PC-9 (cell line): ENCODE measurements around the gene TXLNB. TPM values are rescaled to one million over a fixed set of nuclear protein-coding genes. Genes with fewer than 3 reads are reported as not detected.

Experiments used
- BruUV-seq: library from RNA; stranded (reverse); fragments of 400-500 nt; replicated peaks from 2 replicates; lab custom pipeline; 2021; lab: Mats Ljungman, UMichigan
- CTCF ChIA-PET: fragments of 300-600 bp; sonication (Branson Sonifier 250); formaldehyde crosslinking; loops from one replicate; lab custom pipeline; 2022; ENCODE audit warnings: antibody characterized with exemption; lab: Charles Lee
- POLR2A ChIA-PET: fragments of 300-600 bp; sonication (Branson Sonifier 250); formaldehyde crosslinking; loops from one replicate; lab custom pipeline; 2022; ENCODE audit warnings: antibody characterized with exemption; ENCODE audit not compliant: unreplicated experiment; lab: Charles Lee
- DNase-seq, 2 experiments: peaks; one replicate each; pipeline versions ENCODE4 v3.0.0 to v3.0.0-alpha.2; 2015 to 2022; ENCODE audit warnings: mixed read lengths in 1 of 2
- H2AFZ ChIP-seq: fragments of 200-600 bp; sonication (generic); 2 replicates; pipeline ENCODE4 v1.8.1; 2017; ENCODE audit warnings: antibody characterized with exemption
- H3F3A ChIP-seq: fragments of 200-600 bp; sonication (generic); 2 replicates; pipeline ENCODE4 v1.8.1; 2017; ENCODE audit warnings: antibody characterized with exemption, mild to moderate bottlenecking, low read depth; ENCODE audit not compliant: insufficient read depth
- H3K27ac ChIP-seq: fragments of 200-600 bp; sonication (generic); 2 replicates; pipeline ENCODE4 v1.6.1; 2016; ENCODE audit warnings: mixed run types
- H3K27me3 ChIP-seq: fragments of 200-600 bp; sonication (generic); 2 replicates; pipeline ENCODE4 v1.6.1; 2016; ENCODE audit warnings: low read depth, mixed run types; ENCODE audit not compliant: insufficient read depth
- H3K36me3 ChIP-seq: fragments of 200-600 bp; sonication (generic); 2 replicates; pipeline ENCODE4 v1.6.1; 2016; ENCODE audit warnings: low read depth, mixed run types
- H3K4me1 ChIP-seq: fragments of 200-600 bp; sonication (generic); replicated peaks from 2 replicates; pipeline ENCODE4 v1.6.1; 2016; ENCODE audit warnings: mixed run types; ENCODE audit not compliant: insufficient read depth
- H3K4me2 ChIP-seq: fragments of 200-600 bp; sonication (generic); 2 replicates; pipeline ENCODE4 v1.6.1; 2017; ENCODE audit warnings: mixed run types
- H3K4me3 ChIP-seq: fragments of 200-600 bp; sonication (generic); 2 replicates; pipeline ENCODE4 v1.6.1; 2016; ENCODE audit warnings: mixed run types
- H3K79me2 ChIP-seq: fragments of 200-600 bp; sonication (generic); 2 replicates; pipeline ENCODE4 v1.6.1; 2017; ENCODE audit warnings: low read depth, mixed run types
- H3K9me2 ChIP-seq: fragments of 200-600 bp; sonication (generic); 2 replicates; pipeline ENCODE4 v1.8.1; 2017; ENCODE audit warnings: mild to moderate bottlenecking; ENCODE audit not compliant: insufficient read depth
- H3K9me3 ChIP-seq: fragments of 200-600 bp; sonication (generic); 2 replicates; pipeline ENCODE4 v1.8.1; 2016; ENCODE audit warnings: low read depth; ENCODE audit not compliant: insufficient read depth
- H4K20me1 ChIP-seq: fragments of 200-600 bp; sonication (generic); 2 replicates; pipeline ENCODE4 v1.8.1; 2017; ENCODE audit not compliant: insufficient read depth
- CTCF ChIP-seq: fragments of 200-600 bp; sonication (generic); conservative IDR thresholded peaks from 2 replicates; pipeline ENCODE4 v1.6.1; 2017; ENCODE audit warnings: mixed run types, antibody characterized with exemption, mild to moderate bottlenecking, moderate library complexity
- EZH2 ChIP-seq: fragments of 200-600 bp; sonication (generic); IDR thresholded peaks from 2 replicates; pipeline ENCODE4 v1.8.0; 2017; ENCODE audit warnings: antibody characterized with exemption, low read depth
- intact Hi-C: fragments of 100-400 bp; cut with micrococcal nuclease; formaldehyde crosslinking; loops from one replicate; pipeline ENCODE4 v1.10.0; 2022; ENCODE audit not compliant: unreplicated experiment
- total RNA-seq: library from RNA; stranded (reverse); gene quantifications from 2 replicates; pipeline ENCODE4 v1.2.3, GENCODE V29; 2021

TXLNB gene
- total RNA-seq, 1 experiment from 2014 or later = 0.09 TPM

DNA sequence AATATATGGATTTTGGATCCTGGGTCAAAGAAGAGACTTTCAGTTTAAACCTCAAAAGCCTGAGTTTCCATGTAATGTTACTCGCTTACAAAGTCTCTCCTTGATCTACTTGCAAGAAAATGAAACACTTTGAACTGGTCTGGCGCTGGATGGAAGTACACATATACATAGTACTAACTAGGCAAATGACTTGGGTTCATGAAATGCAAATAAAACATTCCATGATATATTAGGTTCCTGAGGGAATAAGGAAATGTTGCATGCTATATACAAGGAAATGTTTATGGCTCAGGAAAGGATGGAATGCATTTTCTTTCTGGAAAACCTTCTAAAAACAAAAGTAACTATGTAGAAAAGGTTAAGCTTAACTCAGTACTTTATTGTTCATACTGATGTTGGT, 11.4 kb upstream of the TXLNB start:
- Histone ChIP-seq H4K20me1 (no peaks in the 10 kb centered on the region), H3K4me2 (no peak overlapping the region), H3K36me3 (no peaks in the 10 kb centered on the region), H3K4me1 (no peaks in the 10 kb centered on the region), H3K79me2 (no peaks in the 10 kb centered on the region), H3K9me3 (no peaks in the 10 kb centered on the region), H3K27ac (no peak overlapping the region), H3K4me3 (no peak overlapping the region), H3K27me3 (no peaks in the 10 kb centered on the region), H3K9me2 (no peaks in the 10 kb centered on the region), H3F3A (no peaks in the 10 kb centered on the region), H2AFZ (no peak overlapping the region)
- no TSS peak for BruUV-seq
- intact Hi-C loops = no loop called here
- CTCF ChIA-PET = no interaction called here
- no peak for TF ChIP-seq EZH2
- no peak for TF ChIP-seq CTCF
- peak in 1 of 2 experiments; percentile 25 for DNase-seq
- POLR2A ChIA-PET = no interaction called here

DNA sequence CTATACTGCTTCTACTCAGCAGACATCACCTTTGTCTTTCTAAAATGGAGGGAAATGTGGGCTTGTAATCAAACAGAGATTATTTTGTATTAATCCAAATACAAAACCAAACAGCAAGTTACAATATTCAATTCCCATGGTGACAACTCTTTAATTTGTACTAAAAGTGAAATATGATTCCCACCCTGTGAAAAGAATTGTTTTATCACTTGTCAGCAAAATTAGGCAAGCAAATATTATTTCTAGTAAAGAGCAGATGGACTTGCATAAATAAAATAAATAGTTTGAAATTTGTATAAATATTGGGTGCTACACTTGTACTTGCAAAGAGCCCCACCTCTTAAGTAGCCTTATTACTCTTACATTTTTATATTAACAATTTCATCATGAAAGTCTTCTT, 6.1 kb upstream of the TXLNB start:
- no peak for DNase-seq
- BruUV-seq = no TSS peak
- Histone ChIP-seq H4K20me1 (no peaks in the 10 kb centered on the region), H3K4me2 (no peak overlapping the region), H3K27ac (no peak overlapping the region), H3K4me1 (0 out of 2 replicates have a peak, but pooled peaks cover 4% of the 10 kb centered on the region), H3K79me2 (no peaks in the 10 kb centered on the region), H3K4me3 (no peak overlapping the region), H3F3A (no peaks in the 10 kb centered on the region), H3K9me2 (no peaks in the 10 kb centered on the region), H3K36me3 (no peaks in the 10 kb centered on the region), H3K27me3 (no peaks in the 10 kb centered on the region), H3K9me3 (no peaks in the 10 kb centered on the region), H2AFZ (no peak overlapping the region)
- TF ChIP-seq EZH2 (no peak), CTCF (no peak)
- POLR2A ChIA-PET = no interaction called here
- intact Hi-C loops = no loop called here
- CTCF ChIA-PET = no interaction called here

DNA sequence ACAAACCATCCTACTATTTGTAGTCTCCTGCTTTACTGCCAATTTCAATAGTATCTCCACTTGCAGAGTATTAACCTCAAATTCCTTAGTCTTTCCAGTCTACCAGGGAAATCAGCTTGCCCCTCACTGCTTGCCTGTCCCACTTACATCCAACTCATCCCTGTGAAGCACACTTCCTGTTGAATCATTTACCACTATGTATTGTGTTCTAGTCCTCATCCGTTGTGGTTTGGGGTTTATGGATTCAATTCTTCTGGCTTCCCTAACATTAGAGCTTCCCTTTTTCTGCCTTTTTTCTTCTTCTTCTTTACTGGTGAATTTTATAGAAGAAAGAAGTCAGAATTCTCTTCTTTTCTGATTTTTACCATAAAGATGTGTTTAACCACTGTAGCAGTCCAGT, 5.1 kb upstream of the TXLNB start:
- Histone ChIP-seq H3K4me3 (no peak overlapping the region), H3K27me3 (no peaks in the 10 kb centered on the region), H3K27ac (no peak overlapping the region), H4K20me1 (no peaks in the 10 kb centered on the region), H3K36me3 (no peaks in the 10 kb centered on the region), H3K4me2 (no peak overlapping the region), H3F3A (no peaks in the 10 kb centered on the region), H3K4me1 (0 out of 2 replicates have a peak, but pooled peaks cover 7% of the 10 kb centered on the region), H2AFZ (peak overlapping the region; percentile 56; the same call in 1 of the 2 replicates), H3K9me2 (no peaks in the 10 kb centered on the region), H3K9me3 (no peaks in the 10 kb centered on the region), H3K79me2 (no peaks in the 10 kb centered on the region)
- no TSS peak for BruUV-seq
- DNase-seq = no peak
- TF ChIP-seq EZH2 = no peak
- intact Hi-C loops = no loop called here
- POLR2A ChIA-PET = no interaction called here
- CTCF ChIA-PET = no interaction called here

DNA sequence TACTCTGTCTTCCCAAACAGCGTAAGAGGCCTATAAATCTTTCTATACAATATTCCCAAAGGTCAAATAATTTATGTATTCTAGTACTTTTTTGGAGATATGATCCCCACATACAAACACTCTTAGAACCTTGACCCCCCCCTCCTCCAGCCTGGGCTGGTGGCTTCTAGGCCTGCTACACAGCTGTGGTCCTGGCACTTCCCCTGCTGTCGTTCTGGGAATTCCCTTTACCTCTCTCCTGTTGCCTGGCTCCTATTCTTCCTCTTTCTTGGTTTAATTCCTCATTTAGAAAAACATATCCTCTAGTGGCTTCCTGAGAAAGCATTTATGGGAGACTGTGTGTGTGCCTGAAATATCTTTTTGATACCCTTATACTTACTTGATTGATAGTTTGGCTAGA, 4.1 kb upstream of the TXLNB start:
- ChIA-PET POLR2A (no interaction called here), CTCF (no interaction called here)
- Histone ChIP-seq H3K36me3 (no peaks in the 10 kb centered on the region), H3K4me2 (no peak overlapping the region), H3K27ac (no peak overlapping the region), H3K79me2 (no peaks in the 10 kb centered on the region), H3K4me3 (no peak overlapping the region), H3F3A (no peaks in the 10 kb centered on the region), H2AFZ (no peak overlapping the region), H3K9me2 (no peaks in the 10 kb centered on the region), H3K27me3 (no peaks in the 10 kb centered on the region), H3K4me1 (0 out of 2 replicates have a peak, but pooled peaks cover 7% of the 10 kb centered on the region), H3K9me3 (no peaks in the 10 kb centered on the region), H4K20me1 (no peaks in the 10 kb centered on the region)
- intact Hi-C loops = no loop called here
- BruUV-seq = no TSS peak
- no peak for DNase-seq
- TF ChIP-seq CTCF (no peak), EZH2 (no peak)
